H1 (cell line): ENCODE measurements around the gene RPIA.

Source experiments
- CBX5 ChIP-seq: fragments of 300-800, 300-1000 bp; sonication (generic); IDR thresholded peaks from 2 replicates; pipeline ENCODE4 v1.7.1; 2016; ENCODE audit warnings: antibody characterized with exemption, low read length, low read depth
- CTCF ChIP-seq, 3 experiments: IDR thresholded peaks; 1 replicate in 2 of 3; 2 replicates in 1 of 3; pipeline versions ENCODE4 v1.5.1 to v1.6.1; 2011; ENCODE audit warnings: low read length in 3 of 3, mild to moderate bottlenecking in 3 of 3, inconsistent platforms in 2 of 3, low read depth in 1 of 3, moderate library complexity in 1 of 3; ENCODE audit not compliant: insufficient read depth in 1 of 3; ENCODE audit errors: control extremely low read depth in 1 of 3
- EZH2 ChIP-seq: fragments of 200-600 bp; sonication (generic); IDR thresholded peaks from 2 replicates; pipeline ENCODE4 v1.7.1; 2012; ENCODE audit warnings: low read depth, mild to moderate bottlenecking, moderate library complexity, low read length, inconsistent platforms; ENCODE audit not compliant: severe bottlenecking
- GABPA ChIP-seq: IDR thresholded peaks from 2 replicates; pipeline ENCODE4 v1.6.1; 2011; ENCODE audit warnings: mild to moderate bottlenecking, low read length, moderate library complexity, borderline replicate concordance; ENCODE audit not compliant: insufficient read depth
- HDAC2 ChIP-seq, 2 experiments: fragments of 300-600 bp in 1 of 2; sonication (generic) in 1 of 2; IDR thresholded peaks; 2 replicates each; pipeline ENCODE4 v1.6.1; 2011 to 2012; ENCODE audit warnings: low read depth in 2 of 2, low read length in 2 of 2, mild to moderate bottlenecking in 2 of 2, moderate library complexity in 2 of 2, borderline replicate concordance in 1 of 2, inconsistent platforms in 1 of 2
- HDAC6 ChIP-seq: IDR thresholded peaks from one replicate; pipeline ENCODE4 v1.7.1; 2012; ENCODE audit warnings: low read depth, mild to moderate bottlenecking, inconsistent platforms, low read length, moderate library complexity
- MAX ChIP-seq: IDR thresholded peaks from 2 replicates; pipeline ENCODE4 v1.6.1; 2012; ENCODE audit warnings: inconsistent platforms
- PHF8 ChIP-seq: fragments of 200-600 bp; sonication (generic); conservative IDR thresholded peaks from 2 replicates; pipeline ENCODE4 v1.7.1; 2012; ENCODE audit warnings: low read depth, mild to moderate bottlenecking, inconsistent platforms, low read length, moderate library complexity
- POLR2A ChIP-seq, 2 experiments: IDR thresholded peaks; 1 replicate in 1 of 2; 2 replicates in 1 of 2; pipeline ENCODE4 v1.6.1; 2011; ENCODE audit warnings: low read depth in 2 of 2, low read length in 2 of 2, mild to moderate bottlenecking in 2 of 2; ENCODE audit errors: control extremely low read depth in 1 of 2
- POLR2AphosphoS5 ChIP-seq: IDR thresholded peaks from 2 replicates; pipeline ENCODE4 v1.6.1; 2011; ENCODE audit warnings: low read depth, low read length
- RFX5 ChIP-seq: IDR thresholded peaks from 2 replicates; pipeline ENCODE4 v1.6.1; 2011; ENCODE audit warnings: low read depth, low read length, improper control_type of control experiment, borderline replicate concordance
- RNF2 ChIP-seq: fragments of 200-900, 300-1000 bp; sonication (generic); IDR thresholded peaks from 2 replicates; pipeline ENCODE4 v1.7.1; 2016; ENCODE audit warnings: borderline replicate concordance, low read depth, mild to moderate bottlenecking, antibody characterized with exemption, low read length; ENCODE audit not compliant: poor library complexity, severe bottlenecking; ENCODE audit errors: missing control alignments
- TAF1 ChIP-seq: IDR thresholded peaks from 2 replicates; pipeline ENCODE4 v1.6.1; 2011; ENCODE audit warnings: mild to moderate bottlenecking, low read depth, low read length
- TCF12 ChIP-seq: IDR thresholded peaks from 2 replicates; pipeline ENCODE4 v1.6.1; 2011; ENCODE audit warnings: low read depth, mild to moderate bottlenecking, low read length

- no peak for TF ChIP-seq GABPA
- no peak for TF ChIP-seq CTCF (IDR thresholded peaks at IDR 0.05; ENCODE audit: control extremely low read depth in 1 of 3, insufficient read depth in 1 of 3, low read depth in 1 of 3, low read length in 3 of 3)
- no peak for TF ChIP-seq CBX5
- TF ChIP-seq POLR2A (IDR thresholded peaks at IDR 0.05; ENCODE audit: control extremely low read depth in 1 of 2, low read depth in 2 of 2, low read length in 2 of 2), result no peak
- TF ChIP-seq RFX5, result no peak
- TF ChIP-seq MAX, result no peak
- TF ChIP-seq HDAC6, result no peak
- TF ChIP-seq EZH2, result no peak
- no peak for TF ChIP-seq PHF8
- TF ChIP-seq HDAC2 (IDR thresholded peaks at IDR 0.05; ENCODE audit: borderline replicate concordance in 1 of 2, low read depth in 2 of 2, low read length in 2 of 2), result no peak
- TF ChIP-seq RNF2, result no peak
- TF ChIP-seq POLR2AphosphoS5, result no peak
- no peak for TF ChIP-seq TAF1
- no peak for TF ChIP-seq TCF12
These were observed 24.9 kb upstream of the RPIA start for GRCh38 chr2:88666576-88666975.
